Left lobe of liver (tissue), 2 donors: ENCODE data around the gene TCIRG1. TPM values are rescaled to one million over a fixed set of nuclear protein-coding genes. Genes with fewer than 3 reads are reported as not detected.
A peak's percentile ranks its signal among the peaks of the same experiment; 100 is the strongest.

Experiments used
- ATAC-seq: fragments of 200-7000 bp; cut with Tn5 transposase; one replicate; pipeline ENCODE4 v1.9.1; 2020; ENCODE audit warnings: mild to moderate bottlenecking, moderate library complexity
- DNase-seq: peaks from one replicate; pipeline ENCODE4 v3.0.0-alpha.2; 2020; ENCODE audit warnings: low spot score
- total RNA-seq: library from RNA; stranded (reverse); gene quantifications from one replicate; pipeline ENCODE4 v1.2.1, GENCODE V29; 2021
- donor health status: DM: no; HTN: no; CAD: no; lungs with moderate emphysema.
- donor health status: DM: no; HTN: yes; CAD: no.

Gene TCIRG1
- total RNA-seq, 1 donor from 2014 or later, result 66.5 TPM

GRCh38 chr11:68004551-68005335, 34.1 kb upstream of the TCIRG1 start:
- ATAC-seq, result no peak

DNA sequence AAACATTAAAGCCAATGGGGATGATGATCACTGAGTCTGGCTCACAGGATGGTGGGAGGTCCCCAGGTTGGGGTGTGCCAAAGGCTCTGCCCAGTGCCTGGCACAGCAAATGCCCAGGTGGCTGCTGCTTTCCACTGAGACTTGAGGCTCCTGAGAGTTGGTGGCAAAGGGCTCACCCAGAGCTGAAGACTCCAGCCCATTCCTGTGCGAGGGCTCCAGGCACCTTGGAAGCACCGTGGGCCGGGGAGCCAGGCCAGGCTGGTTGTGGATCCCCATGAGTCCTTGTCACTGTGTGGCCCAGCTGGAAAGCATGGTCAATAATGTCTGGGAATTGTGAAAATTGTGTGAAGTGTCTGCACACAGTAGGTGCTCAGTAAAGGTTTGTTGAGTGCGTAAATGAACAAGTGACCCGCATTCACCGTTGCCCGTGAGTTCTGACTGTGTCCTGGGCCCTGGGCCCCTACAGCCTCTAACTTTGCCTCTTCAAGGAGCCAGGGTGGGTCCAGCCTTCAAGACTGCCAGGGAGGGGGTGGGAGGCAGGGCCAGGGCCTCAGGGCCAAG, 32.1 kb upstream of the TCIRG1 start:
- ATAC-seq, result no peak
- no peak for DNase-seq

More at GRCh38 chr11:68004551-68005335, 34.1 kb upstream of the TCIRG1 start:
- no peak for DNase-seq

DNA sequence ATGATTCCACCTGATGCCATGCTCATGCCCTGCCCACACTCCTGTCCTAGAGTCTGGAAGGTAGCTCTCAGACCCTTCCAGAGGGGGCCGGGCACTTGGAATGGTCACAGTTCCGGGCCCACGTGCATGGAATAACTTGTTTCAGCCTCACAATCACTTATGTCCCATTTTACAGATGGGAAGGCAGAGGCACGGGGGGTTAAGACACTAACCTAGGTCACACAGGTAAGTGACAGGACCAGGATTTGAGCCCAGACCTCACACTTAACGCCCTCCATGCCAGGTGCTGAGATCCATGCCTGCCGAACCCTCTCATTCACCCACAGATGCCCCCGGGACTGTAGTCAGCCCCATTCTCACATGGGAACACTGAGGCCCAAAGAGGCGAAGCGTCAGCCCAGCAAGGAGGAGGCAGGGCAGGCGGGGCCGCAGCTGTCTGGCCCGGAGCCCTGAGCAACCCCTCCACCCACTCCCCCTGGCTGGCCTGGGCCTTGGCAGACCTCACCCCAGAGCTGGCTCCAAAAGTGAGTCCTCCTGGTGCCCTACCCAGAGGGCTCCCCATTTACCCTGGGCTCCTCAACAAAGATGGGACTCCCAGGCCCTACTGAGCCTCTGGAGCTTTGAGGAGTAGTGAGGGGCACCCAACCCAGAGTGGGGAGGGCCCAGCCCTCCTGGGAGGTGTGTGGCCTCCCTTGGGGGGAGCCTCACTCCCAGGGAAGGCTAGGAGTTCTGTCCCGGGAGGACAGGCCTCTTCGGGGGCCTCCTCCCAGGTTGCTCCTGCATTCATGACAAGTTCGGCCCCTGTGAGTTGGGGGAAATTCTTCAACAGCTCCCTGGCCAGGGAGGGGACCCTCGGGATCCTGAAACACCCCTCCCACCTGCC, 31.1 kb upstream of the TCIRG1 start:
- ATAC-seq (no peak), DNase-seq (no peak)

GRCh38 chr11:68008381-68009337, 30.2 kb upstream of the TCIRG1 start:
- ATAC-seq (no peak), DNase-seq (no peak)

DNA sequence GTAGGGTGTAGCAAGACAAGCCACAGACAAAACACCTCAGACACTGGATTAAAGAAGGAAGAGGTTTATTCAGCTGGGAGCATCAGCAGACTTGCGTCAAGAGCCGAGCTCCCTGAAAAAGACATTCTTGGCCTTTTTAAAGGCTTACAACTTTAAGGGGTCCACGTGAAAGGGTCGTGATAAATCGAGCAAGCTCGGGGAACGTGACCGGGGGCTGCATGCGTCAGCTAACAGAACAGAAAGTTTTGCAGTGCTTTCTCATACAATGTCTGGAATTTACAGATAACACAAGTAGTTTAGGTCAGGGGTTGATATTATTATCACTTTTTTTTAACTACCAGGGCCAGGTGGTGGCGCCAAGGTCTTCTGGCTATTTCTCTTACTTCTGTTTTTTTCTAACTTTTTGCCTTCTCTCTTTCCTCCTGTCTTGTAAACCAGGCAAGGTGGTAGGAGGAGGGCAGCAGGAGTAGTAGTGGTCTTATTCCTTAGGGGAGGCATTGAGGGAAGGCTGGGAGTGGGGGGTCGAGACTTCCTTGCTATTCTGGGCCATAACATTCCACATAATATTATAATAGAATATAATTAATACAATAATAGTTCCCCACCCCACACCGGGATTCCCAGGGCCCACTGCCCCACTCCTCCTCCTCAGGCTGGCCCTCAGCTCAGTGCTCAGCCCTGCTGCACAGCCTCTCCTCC, 29.3 kb upstream of the TCIRG1 start:
- ATAC-seq (no peak), DNase-seq (no peak)

DNA sequence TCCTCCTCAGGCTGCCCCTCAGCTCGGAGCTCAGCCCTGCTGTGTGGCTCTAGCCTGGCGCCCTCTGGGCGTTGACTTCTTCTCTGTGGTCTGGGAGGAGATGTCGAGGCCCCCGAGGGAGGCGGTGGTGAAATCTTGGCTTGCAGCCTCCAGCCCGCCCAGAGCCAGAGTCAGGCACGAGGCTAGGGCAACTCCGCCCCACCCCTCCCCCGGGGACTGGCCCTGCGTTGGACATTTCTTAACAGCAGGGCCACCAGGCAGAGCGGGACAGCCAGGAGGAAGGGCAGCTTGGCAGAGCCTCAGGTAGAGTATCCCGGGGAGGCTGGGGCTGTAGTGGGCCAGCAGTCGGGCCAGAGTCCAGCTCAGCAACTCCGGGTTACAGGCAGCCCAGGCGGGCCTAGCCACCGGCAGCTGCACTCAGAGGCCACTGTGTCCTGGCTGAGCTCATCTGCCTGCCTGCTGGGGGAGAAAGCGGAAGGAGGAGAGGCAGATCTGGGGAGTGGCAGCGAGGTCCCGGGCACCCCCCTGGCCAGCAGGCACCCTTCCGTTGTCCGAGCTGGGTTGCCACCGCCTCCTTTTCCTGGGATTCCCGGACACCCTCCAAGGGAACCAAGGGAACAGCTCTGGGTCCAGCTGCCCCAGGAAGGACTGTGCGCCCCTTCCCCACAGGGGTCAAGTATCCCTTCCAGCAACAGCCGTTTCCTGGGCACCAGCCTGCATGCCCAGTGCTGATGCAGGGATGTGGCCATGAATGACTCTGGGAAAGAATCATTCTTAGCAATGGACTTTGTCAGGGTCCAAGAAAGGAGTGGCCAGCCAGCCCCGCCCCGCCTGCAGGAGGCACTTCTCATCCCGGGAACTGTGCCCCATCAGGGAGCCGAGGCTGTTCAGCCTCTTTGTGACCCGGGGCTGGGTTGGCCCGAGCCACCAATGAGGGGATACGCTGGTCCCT, 28.5 kb upstream of the TCIRG1 start, which contains the start of gene ALDH3B1:
TSS of gene ALDH3B1 (plus strand) at position 238 of the 952 bp plus-strand sequence. CDS start 4,971 bp downstream, outside the sequence.
- DNase-seq (peak; percentile 98), ATAC-seq (peak; percentile 89)

DNA sequence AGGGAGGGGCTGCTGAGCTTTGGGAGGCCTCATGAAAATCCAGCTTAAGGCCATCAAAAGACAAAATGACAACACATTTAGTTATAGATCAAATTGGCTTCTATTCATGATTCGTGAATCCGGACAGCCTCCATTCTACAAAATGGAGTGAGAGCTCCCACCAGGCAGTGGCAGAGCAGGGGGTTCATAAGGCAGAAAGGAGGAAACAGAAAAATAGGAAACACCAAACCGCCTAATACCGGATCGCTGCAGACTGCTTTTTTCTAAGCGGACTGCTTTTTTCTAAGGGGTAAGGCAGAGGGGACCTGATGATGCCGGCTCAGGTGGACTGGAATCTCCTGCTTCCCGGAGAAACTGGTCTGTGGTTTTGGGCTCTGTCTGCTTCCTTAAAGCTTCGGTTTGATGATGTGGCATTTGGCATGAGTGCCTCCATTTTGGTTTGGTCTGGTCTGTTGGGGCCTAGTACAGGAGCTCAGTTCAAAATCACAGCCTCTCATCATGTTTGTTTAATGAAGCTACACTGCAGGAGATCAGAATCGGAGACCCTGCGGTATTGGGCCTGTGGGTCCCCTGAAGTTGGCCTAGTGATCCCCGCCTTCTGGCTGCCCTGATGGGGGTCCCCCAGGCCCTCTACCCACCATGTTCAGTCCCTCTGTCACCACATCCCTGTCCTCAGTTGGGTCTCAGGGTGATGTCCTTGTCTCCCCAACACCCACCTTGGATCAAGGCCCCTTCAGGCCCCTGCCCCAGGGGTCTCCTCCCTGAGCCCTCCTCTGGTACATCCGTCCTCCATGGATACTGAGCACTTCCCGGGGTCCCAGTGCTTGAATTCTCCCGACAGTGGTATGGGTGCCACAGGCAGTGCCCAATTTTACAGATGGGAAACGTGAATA, 27.5 kb upstream of the TCIRG1 start:
- ATAC-seq, result no peak
- no peak for DNase-seq

DNA sequence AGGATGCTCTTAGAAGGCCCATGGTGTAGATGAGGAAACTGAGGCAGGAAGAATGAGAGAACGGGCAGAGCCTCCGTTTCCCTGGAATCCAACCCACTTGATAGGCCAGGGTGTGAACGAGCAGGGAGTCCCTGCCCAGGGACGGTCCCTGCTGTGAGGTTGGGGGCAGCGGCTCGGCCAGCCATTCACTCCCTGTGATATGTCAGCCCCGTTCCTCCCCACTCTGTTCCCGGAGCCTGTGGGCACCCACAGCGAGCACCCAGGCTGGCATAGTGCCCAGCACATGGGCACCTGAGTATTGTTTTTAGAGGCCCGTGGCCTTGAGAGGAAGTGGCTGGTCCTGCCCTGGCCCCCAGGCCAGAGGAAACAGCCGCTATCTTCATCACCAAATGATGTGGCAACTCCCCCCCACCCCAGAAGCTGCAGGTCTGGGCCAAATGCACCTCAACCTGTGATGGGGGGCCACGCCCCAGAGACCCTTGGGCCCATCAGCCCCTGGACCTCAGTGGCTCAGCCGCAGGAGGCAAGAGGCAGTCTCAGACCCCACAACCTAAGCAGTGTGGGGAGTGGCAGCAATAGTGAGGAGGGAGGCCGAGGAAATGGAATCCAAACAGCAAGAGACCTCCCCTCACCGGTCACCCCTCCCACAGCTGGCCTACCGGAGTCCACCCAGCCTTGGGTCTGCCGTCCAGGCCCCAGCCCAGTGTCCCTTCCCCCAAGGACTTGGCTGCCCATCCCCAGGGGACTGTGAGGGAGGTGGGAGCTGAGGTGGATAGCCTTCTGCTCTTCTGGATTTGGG, 26.6 kb upstream of the TCIRG1 start:
- ATAC-seq (no peak), DNase-seq (no peak)

DNA sequence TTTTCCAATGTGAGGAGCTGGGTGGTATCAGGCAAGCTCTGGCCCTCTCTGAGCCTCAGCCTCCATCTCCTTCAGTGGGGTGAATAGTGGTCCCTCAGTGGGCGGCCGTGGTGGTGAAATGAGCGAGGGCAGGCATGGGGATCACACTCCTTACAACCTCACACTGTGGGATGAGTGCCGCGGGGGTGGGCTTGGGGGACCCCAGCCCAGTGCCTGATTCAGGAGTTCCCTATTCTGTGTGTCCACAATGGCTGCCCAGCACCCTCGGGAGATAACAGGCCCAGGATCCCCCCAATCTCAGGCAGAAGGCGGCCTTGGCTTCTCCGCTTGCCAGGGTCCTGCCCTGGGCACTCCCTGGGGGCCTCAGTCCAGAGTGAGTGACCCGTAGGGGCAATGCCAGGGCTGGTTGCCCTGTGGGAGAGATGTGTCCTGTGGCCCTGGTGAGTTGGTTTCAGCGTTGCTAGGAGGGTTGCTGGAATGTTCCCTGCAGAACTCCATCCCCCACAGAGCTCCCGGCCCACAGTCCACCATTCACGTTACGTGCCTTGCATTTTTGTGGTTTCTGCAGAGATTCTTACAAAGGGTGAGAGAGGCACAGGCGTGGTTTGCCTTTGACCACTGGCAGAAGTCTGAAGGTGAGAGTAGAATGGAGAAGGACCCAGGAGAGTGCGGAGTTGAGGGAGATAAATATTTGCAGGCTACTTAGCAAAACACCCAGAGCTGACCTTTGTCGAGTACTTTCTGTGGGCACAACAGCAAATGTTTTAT, 25.8 kb upstream of the TCIRG1 start:
- no peak for ATAC-seq
- DNase-seq, result no peak

- DNase-seq, result no peak
Measured at GRCh38 chr11:68013611-68014156, 25.1 kb upstream of the TCIRG1 start.

DNA sequence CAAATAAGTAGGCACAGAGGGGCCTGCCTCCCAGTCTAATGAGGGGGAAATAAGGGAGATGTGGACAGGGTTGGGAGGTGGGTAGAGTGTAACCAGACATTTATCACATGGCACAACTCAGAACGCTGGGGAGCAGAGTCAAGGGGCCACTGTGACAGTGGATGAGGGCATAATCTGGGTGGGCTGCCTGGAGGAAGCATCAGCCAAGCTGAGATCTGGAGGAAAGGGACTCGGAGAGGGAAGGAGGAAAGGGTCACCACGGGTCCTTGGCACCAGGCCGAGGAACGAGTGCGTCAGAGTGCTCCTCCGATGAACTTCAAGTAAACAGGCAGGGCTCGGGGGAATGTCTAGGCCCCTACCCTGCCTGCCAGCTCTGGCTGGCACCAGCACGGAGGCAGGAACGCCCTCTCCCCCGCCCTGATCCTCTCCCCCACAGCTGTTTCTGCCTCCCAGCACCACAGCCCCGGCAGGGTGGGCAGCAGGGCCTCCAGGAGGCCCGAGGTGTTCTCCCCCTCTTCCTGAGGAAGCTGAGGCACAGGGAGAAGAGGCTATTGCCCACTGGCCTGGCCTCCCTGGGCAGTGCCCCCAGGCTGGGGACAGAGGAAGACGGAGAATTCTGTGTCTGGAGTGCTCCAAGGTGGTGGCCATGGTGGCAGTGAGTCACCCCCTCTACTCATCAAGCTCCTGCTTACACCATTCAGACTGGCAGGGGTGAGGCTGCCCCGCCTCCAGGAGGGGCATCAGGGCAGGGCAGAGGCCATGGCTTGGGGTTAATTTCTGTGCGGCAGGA, 24.5 kb upstream of the TCIRG1 start:
- no peak for ATAC-seq
- no peak for DNase-seq

More at GRCh38 chr11:68013611-68014156, 25.1 kb upstream of the TCIRG1 start:
- no peak for ATAC-seq

DNA sequence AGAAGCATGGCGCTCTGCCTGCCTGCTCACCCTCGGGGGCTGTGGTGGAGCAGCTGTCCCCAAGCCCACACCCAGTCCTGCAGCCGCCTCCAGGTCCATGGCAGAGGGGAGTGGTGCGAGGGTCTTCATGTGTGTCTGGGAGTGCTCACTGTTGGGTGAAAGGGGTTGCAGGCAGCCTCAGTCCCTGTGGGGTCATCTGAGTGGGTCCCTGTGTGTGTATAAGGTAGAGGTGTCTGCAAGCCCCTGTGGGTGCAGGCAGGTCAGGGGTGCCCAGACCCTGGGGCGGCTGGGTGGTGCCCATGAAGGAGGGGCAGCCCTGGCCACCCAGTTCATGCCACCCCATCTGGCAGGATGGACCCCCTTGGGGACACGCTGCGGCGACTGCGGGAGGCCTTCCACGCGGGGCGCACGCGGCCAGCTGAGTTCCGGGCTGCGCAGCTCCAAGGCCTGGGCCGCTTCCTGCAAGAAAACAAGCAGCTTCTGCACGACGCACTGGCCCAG, 23.8 kb upstream of the TCIRG1 start:
- no peak for ATAC-seq
- DNase-seq, result no peak

DNA sequence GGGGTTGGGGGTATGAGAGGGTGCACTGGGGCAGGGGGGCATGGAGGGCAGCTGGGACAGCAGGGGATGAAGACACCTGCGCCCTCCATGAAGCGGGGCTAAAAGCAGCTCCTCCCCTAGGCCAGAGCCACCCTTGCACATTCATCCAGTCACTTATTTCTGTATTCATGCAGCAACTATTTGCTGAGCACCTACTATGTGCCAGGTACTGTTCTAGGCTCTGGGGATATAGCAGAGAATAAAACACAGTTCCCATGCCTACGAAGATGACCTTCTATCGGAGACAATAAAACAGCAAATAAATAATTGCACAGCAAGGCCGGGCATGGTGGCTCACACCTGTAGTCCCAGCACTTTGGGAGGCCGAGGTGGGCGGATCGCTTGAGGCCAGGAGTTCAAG, 23.4 kb upstream of the TCIRG1 start:
- DNase-seq, result no peak
- ATAC-seq, result no peak

GRCh38 chr11:68016161-68016903, 22.5 kb upstream of the TCIRG1 start:
- no peak for ATAC-seq
- no peak for DNase-seq
